GM23338 (cell line): Measurements from ENCODE around the gene MME.

Source experiments
- CTCF ChIP-seq, 2 experiments: fragments of 200-600 bp in 1 of 2; sonication (generic) in 1 of 2; conservative IDR thresholded peaks; 2 replicates each; pipeline versions ENCODE4 v1.5.1 to v1.6.1; 2016 to 2017; ENCODE audit warnings: antibody characterized with exemption in 2 of 2, low read depth in 2 of 2, mild to moderate bottlenecking in 2 of 2, moderate library complexity in 1 of 2
- EZH2 ChIP-seq: fragments of 200-600 bp; sonication (generic); IDR thresholded peaks from one replicate; pipeline ENCODE4 v1.8.0; 2017; ENCODE audit warnings: antibody characterized with exemption, mild to moderate bottlenecking, low read depth; ENCODE audit not compliant: unreplicated experiment
- EZH2phosphoT487 ChIP-seq: fragments of 200-600 bp; sonication (generic); IDR thresholded peaks from one replicate; pipeline ENCODE4 v1.8.1; 2018; ENCODE audit warnings: antibody characterized with exemption; ENCODE audit not compliant: unreplicated experiment
- POLR2AphosphoS5 ChIP-seq: IDR thresholded peaks from 2 replicates; pipeline ENCODE4 v1.6.1; 2016; ENCODE audit warnings: antibody characterized with exemption, low read depth
- REST ChIP-seq: IDR thresholded peaks from one replicate; pipeline ENCODE4 v1.6.1; 2018; ENCODE audit warnings: antibody characterized with exemption; ENCODE audit not compliant: unreplicated experiment

- TF ChIP-seq CTCF (conservative IDR thresholded peaks at IDR 0.05; ENCODE audit: low read depth in 2 of 2) (no peak), POLR2AphosphoS5 (no peak), REST (no peak), EZH2phosphoT487 (no peak), EZH2 (no peak)
Observed at GRCh38 chr3:155166441-155166840, 86.3 kb downstream of the MME start.
